GM12878 (cell line): ENCODE results near the gene C1orf50.

Experiments
- CEBPB ChIP-seq, 2 experiments: fragments of 150-350 bp in 1 of 2; IDR thresholded peaks; 2 replicates each; pipeline ENCODE4 v1.6.1; 2012 to 2014; ENCODE audit warnings: low read depth in 2 of 2, low read length in 2 of 2, borderline replicate concordance in 1 of 2, inconsistent platforms in 1 of 2
- EP300 ChIP-seq, 2 experiments: fragments of 150-350 bp in 1 of 2; IDR thresholded peaks; 2 replicates each; pipeline ENCODE4 v1.6.1; 2011 to 2012; ENCODE audit warnings: low read depth in 2 of 2, low read length in 2 of 2, borderline replicate concordance in 1 of 2, improper control_type of control experiment in 1 of 2, inconsistent platforms in 1 of 2; ENCODE audit not compliant: control insufficient read depth in 1 of 2
- POLR2AphosphoS5 ChIP-seq: IDR thresholded peaks from 2 replicates; pipeline ENCODE4 v1.6.1; 2011; ENCODE audit warnings: mild to moderate bottlenecking, low read length, inconsistent platforms
- POU2F2 ChIP-seq: IDR thresholded peaks from 3 replicates; pipeline ENCODE4 v1.6.1; 2011; ENCODE audit warnings: low read depth, mild to moderate bottlenecking, low read length, borderline replicate concordance
- RCOR1 ChIP-seq: conservative IDR thresholded peaks from 2 replicates; pipeline ENCODE4 v1.6.1; 2012; ENCODE audit warnings: low read depth, low read length, improper control_type of control experiment
- SP1 ChIP-seq: IDR thresholded peaks from one replicate; pipeline ENCODE4 v1.6.1; 2011; ENCODE audit warnings: low read depth, low read length
- ZNF274 ChIP-seq: IDR thresholded peaks from one replicate; pipeline ENCODE4 v1.8.0; 2011; ENCODE audit not compliant: insufficient read length, insufficient read depth
- TF ChIP-seq, protein P1 (sequence below), 3 experiments: IDR thresholded peaks in 2 of 3; conservative IDR thresholded peaks in 1 of 3; 2 replicates each; pipeline ENCODE4 v1.5.1; 2011; ENCODE audit warnings: low read depth in 3 of 3, low read length in 3 of 3, mild to moderate bottlenecking in 3 of 3, control low read depth in 2 of 3, moderate library complexity in 2 of 3, inconsistent platforms in 1 of 3, mixed read lengths in 1 of 3; ENCODE audit not compliant: control insufficient read depth in 2 of 3, insufficient read depth in 1 of 3; ENCODE audit errors: extremely low read depth in 1 of 3

DNA sequence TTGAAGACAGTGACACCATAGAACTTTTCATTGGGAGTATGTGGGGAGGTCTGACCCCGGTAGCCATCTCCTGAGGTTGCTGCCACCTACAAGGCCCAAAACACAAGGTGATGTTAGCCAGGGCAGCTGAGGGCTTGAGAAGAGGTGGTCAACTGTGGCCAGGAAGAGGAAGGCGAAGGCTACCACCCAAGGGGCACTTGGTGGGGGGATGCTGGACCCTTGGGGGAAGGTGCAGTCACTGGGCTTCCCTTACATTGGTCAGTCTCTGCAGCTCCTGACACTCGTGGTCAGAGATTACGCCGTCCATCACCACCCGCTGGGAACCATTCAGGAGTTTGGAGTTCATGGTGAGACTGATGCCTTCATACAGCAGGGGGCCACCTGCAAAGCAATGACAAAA is 14.8 kb upstream of the C1orf50 start:
- TF ChIP-seq SP1 (no peak), RCOR1 (no peak), ZNF274 (no peak), EP300 (IDR thresholded peaks at IDR 0.05; ENCODE audit: borderline replicate concordance in 1 of 2, control insufficient read depth in 1 of 2, low read depth in 2 of 2, low read length in 2 of 2) (no peak), POU2F2 (no peak), POLR2AphosphoS5 (no peak), CEBPB (IDR thresholded peaks at IDR 0.05; ENCODE audit: borderline replicate concordance in 1 of 2, low read depth in 2 of 2, low read length in 2 of 2) (no peak)
- TF ChIP-seq, protein P1, sequence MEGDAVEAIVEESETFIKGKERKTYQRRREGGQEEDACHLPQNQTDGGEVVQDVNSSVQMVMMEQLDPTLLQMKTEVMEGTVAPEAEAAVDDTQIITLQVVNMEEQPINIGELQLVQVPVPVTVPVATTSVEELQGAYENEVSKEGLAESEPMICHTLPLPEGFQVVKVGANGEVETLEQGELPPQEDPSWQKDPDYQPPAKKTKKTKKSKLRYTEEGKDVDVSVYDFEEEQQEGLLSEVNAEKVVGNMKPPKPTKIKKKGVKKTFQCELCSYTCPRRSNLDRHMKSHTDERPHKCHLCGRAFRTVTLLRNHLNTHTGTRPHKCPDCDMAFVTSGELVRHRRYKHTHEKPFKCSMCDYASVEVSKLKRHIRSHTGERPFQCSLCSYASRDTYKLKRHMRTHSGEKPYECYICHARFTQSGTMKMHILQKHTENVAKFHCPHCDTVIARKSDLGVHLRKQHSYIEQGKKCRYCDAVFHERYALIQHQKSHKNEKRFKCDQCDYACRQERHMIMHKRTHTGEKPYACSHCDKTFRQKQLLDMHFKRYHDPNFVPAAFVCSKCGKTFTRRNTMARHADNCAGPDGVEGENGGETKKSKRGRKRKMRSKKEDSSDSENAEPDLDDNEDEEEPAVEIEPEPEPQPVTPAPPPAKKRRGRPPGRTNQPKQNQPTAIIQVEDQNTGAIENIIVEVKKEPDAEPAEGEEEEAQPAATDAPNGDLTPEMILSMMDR (IDR thresholded peaks at IDR 0.05 in 2 of 3, conservative IDR thresholded peaks at IDR 0.05 in 1 of 3; ENCODE audit: control insufficient read depth in 2 of 3, extremely low read depth in 1 of 3, insufficient read depth in 1 of 3, low read depth in 3 of 3, low read length in 3 of 3) = no peak
